Activated CD8-positive, alpha-beta memory T cell treated with anti-CD3 and anti-CD28 coated beads for 1 hour (primary cell): ENCODE measurements around the gene TATDN2.
"Not testable (repeated sequence)": the region's sequence is repeated elsewhere in the genome, so short reads cannot be mapped to it uniquely, and the experiment has no call there.

Experiments
- DNase-seq, 2 donors: peaks; one replicate each; pipeline ENCODE4 v3.0.0-alpha.2; 2020; ENCODE audit warnings: low read depth in 1 of 2; ENCODE audit errors: extremely low read depth in 1 of 2

Gene TATDN2

GRCh38 chr3:10289787-10290355, 41.6 kb downstream of the TATDN2 start:
- no peak for DNase-seq

- DNase-seq: no peak
Observed at GRCh38 chr3:10290481-10291176, 42.4 kb downstream of the TATDN2 start.

- no peak for DNase-seq
Observed at GRCh38 chr3:10291641-10292040, 43.4 kb downstream of the TATDN2 start.

- DNase-seq: no peak
Observed at GRCh38 chr3:10292505-10293419, 44.5 kb downstream of the TATDN2 start, which contains the start of gene GHRL. GHRL (minus strand) TSS chr3:10292947; CDS start chr3:10290180, 2,767 bp downstream.

- no peak for DNase-seq
Observed at GRCh38 chr3:10294030-10294586, 45.8 kb downstream of the TATDN2 start.

- not testable (repeated sequence) for DNase-seq
Observed at GRCh38 chr3:10298064-10298463, 49.8 kb downstream of the TATDN2 start.

- no peak for DNase-seq
Observed at GRCh38 chr3:10299175-10299574, 50.9 kb downstream of the TATDN2 start.

- DNase-seq: no peak
Observed at GRCh38 chr3:10299679-10300078, 51.4 kb downstream of the TATDN2 start.

GRCh38 chr3:10300087-10300486, 51.8 kb downstream of the TATDN2 start:
- DNase-seq: no peak

GRCh38 chr3:10303105-10303504, 54.8 kb downstream of the TATDN2 start:
- DNase-seq: no peak

GRCh38 chr3:10303785-10304184, 55.5 kb downstream of the TATDN2 start:
- DNase-seq: no peak

GRCh38 chr3:10304905-10305304, 56.6 kb downstream of the TATDN2 start:
- DNase-seq: no peak

GRCh38 chr3:10305331-10305902, 57.2 kb downstream of the TATDN2 start:
- DNase-seq: no peak

GRCh38 chr3:10306156-10306555, 57.9 kb downstream of the TATDN2 start:
- DNase-seq: no peak

- no peak for DNase-seq
Observed at GRCh38 chr3:10308678-10309077, 60.4 kb downstream of the TATDN2 start.

- no peak for DNase-seq
Observed at GRCh38 chr3:10309736-10310135, 61.5 kb downstream of the TATDN2 start.

GRCh38 chr3:10310578-10310977, 62.3 kb downstream of the TATDN2 start:
- DNase-seq: no peak

- no peak for DNase-seq
Observed at GRCh38 chr3:10311710-10312109, 63.5 kb downstream of the TATDN2 start.

GRCh38 chr3:10312391-10312790, 64.1 kb downstream of the TATDN2 start:
- no peak for DNase-seq

- DNase-seq: no peak
Observed at GRCh38 chr3:10312861-10313260, 64.6 kb downstream of the TATDN2 start.

- DNase-seq: no peak
Observed at GRCh38 chr3:10315101-10315500, 66.8 kb downstream of the TATDN2 start.
